Spleen (tissue), 7 donors: ENCODE results near the gene THAP12.

ENCODE experiments used
- POLR2A ChIP-seq, 3 donors: fragments of 450-650 bp; IDR thresholded peaks; one replicate each; pipeline ENCODE4 v1.5.1; 2017; ENCODE audit warnings: antibody characterized with exemption in 3 of 3, mild to moderate bottlenecking in 1 of 3
- TF ChIP-seq, protein P1 (sequence below), 11 experiments: fragments of 200-600 bp in 7 of 11; fragments of 450-650 bp in 4 of 11; sonication (generic) in 4 of 11; IDR thresholded peaks in 8 of 11; conservative IDR thresholded peaks in 3 of 11; 1 replicate in 7 of 11; 2 replicates in 4 of 11; pipeline versions ENCODE4 v1.4.0 to v1.8.0; 2016 to 2021; ENCODE audit warnings: antibody characterized with exemption in 11 of 11, inconsistent platforms in 4 of 11, mild to moderate bottlenecking in 1 of 11
- donor health status: DM: no; HTN: no; CAD: no; lungs with moderate emphysema.
- donor health status: DM: no; HTN: no; CAD: no.
- donor health status: DM: no; HTN: no; CAD: no.

DNA sequence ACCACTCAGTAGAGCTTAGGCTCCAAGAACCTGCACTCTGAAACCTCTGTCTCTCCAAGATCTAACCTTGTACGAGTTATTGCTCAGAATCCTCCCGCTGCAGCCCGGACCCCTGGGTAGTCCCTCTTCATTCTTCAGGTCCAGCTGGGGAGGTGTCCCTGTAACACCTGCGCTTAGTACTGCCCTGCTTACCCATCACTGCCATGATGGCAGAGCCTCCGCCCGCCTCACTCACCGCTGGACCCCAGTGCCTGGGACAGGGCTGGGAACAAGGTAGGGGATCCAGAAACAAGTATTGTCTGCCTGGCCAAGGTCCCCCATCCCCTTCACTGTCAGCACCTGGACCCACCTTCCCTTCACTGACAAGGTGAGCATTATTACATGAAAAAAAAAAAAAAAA is 50.3 kb downstream of the THAP12 start:
- no peak for TF ChIP-seq POLR2A (IDR thresholded peaks at IDR 0.05)
- TF ChIP-seq, protein P1, sequence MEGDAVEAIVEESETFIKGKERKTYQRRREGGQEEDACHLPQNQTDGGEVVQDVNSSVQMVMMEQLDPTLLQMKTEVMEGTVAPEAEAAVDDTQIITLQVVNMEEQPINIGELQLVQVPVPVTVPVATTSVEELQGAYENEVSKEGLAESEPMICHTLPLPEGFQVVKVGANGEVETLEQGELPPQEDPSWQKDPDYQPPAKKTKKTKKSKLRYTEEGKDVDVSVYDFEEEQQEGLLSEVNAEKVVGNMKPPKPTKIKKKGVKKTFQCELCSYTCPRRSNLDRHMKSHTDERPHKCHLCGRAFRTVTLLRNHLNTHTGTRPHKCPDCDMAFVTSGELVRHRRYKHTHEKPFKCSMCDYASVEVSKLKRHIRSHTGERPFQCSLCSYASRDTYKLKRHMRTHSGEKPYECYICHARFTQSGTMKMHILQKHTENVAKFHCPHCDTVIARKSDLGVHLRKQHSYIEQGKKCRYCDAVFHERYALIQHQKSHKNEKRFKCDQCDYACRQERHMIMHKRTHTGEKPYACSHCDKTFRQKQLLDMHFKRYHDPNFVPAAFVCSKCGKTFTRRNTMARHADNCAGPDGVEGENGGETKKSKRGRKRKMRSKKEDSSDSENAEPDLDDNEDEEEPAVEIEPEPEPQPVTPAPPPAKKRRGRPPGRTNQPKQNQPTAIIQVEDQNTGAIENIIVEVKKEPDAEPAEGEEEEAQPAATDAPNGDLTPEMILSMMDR (IDR thresholded peaks at IDR 0.05 in 8 of 11, conservative IDR thresholded peaks at IDR 0.05 in 3 of 11) = no peak
